AG20443 (cell line): ENCODE measurements around the gene IFITM2.

ENCODE experiments used
- DNase-seq: peaks from one replicate; pipeline ENCODE4 v3.0.0; 2012; ENCODE audit warnings: low spot score, mixed read lengths

IFITM2 gene

DNA sequence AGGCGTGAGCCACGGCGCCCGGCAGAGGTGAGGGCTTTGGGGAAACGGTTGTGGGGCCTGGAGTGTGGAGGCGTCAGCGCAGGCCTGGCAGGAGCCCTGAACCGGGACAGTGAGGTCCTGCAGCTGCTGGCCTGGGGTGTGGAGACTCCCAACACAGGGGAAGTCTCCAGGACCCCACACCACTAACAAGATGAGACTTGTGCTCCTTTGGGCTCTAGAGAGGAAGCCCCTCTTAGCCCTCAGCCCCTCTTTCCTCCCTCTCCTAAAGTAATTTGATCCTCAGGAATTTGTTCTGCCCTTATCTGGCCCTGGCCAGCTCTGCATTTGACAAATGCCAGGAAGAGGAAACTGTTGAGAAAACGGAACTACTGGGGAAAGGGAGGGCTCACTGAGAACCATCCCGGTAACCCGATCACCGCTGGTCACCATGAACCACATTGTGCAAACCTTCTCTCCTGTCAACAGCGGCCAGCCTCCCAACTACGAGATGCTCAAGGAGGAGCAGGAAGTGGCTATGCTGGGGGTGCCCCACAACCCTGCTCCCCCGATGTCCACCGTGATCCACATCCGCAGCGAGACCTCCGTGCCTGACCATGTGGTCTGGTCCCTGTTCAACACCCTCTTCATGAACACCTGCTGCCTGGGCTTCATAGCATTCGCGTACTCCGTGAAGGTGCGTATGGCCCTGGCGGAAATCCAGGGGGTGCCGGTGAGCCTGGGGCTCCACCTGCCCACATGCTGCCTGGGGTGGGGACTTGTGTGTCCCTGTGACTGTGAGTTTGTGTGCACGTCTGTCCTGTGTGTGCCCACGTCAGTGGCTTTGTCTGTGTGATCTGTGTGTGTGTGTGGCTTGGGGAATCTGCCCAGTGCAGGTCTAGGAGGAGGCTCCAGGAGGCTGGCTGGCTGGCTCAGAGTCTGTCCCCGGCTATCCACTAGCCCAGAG lies at the start of gene IFITM2:
Gene IFITM2 (plus strand): TSS at position 51 of the 943 bp plus-strand sequence. CDS start 377 bp downstream, at position 428.
- DNase-seq, result peak; percentile 72

DNA sequence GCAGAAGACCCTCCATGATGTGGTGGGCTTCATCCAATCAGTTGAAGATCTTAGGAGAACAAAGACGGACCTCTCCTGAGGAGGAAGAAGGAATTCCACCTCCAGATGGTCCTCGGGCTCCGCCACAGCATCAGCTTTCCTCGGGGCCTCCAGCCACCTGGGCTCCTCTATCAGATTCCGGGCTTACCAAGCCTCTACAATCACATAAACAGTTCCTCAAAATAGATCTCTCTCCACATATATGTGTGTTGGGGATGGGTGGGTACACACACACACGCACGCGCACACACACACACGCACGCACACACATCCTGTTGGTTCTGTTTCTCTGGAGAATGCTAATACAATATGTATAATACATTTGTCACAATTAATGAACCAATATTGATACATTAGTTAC lies 48.2 kb upstream of the IFITM2 start:
- no peak for DNase-seq

DNA sequence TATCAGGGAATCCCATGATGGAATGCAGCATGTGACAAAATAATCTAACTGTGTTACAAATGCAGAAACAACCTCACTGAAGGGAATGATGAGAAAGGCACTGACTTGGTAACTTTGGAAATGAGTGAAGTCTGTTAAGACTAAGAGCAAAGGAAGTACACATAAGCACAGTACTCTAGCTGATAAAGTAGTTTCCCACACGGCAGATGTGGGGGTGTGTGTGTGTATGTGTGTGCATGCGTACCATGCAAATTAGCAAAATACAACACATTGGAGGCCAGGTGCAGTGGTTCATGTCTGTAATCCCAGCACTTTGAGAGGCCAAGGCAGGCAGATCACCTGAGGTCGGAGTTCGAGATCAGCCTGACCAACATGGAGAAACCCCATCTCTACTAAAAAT lies 46.0 kb upstream of the IFITM2 start:
- no peak for DNase-seq

DNA sequence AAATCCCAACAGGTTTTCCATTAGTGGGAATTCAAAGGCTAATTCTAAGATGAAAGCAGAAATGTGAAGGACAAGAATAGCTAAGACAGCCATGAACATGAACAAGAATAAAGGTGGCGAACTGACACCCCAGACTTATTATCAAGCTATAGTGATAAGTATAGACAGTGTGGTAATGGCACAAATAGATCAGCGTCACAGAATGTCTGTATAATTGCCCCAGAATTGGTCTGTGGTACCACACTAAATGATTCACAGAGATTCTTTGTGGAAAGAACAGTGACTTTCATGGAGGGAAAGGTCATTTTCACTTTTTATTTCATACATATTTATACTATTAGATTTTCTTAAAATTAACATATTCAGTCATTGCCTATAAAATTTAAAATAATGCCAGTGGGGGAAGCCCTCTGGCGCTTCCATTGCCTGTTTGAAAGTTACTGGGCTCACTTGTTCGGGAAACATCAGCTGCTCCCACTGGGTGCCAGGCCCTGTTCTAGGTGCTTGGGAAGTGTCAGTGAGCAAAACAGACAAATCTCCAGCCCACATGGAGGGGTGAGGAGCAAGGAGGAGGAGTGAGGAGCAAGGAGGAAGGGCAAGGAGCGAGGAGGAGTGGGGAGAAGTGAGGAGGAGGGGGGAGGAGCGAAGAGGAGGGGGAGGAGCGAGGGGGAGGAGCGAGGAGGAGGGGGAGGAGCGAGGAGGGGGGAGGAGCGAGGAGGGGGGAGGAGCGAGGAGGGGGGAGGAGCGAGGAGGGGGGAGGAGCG lies 40.8 kb upstream of the IFITM2 start:
- DNase-seq, result no peak

DNA sequence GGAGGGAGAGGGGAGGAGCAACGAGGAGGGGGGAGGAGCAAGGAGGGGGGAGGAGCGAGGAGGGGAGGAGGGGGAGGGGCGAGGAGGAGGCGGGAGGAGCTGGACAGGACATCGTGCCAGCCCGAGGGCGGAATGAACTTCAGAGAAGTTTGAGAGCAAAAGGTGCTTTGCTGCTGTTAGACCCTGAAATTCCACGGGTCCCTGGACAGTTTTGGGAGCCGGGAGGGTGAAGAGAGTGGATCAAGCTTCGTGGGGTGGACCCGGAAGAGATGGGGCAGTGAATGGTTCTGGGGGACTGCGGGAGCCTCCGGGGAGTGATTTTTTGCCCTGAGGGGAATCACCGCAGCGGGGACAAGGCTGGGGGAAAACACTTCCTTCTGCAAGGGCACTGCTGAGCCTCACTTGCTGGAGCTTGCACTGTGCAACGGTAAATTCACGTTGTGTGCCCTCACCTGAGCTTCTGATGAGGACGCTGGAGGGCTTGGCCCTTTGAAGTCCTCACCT lies 40.1 kb upstream of the IFITM2 start:
- no peak for DNase-seq

DNA sequence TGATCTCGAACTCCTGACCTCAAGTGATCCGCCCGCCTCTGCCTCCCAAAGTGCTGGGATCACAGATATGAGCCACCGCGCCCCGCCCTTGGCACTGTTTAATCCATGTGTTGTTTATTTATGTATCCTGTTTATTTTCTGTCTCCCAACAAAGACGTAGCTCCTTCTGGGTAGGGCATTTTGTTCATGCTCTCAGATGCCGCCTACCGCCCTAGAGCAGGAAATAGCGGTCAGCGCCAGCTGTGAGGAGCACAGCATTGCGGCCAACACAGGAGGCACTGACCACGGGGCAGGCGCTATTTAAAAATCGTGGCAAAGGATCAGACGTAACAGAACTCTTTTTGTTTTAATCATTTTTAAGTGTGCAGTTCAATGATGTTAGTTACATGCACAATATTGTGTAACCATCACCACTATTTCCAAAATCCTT lies 38.9 kb upstream of the IFITM2 start:
- peak; percentile 73 for DNase-seq

DNA sequence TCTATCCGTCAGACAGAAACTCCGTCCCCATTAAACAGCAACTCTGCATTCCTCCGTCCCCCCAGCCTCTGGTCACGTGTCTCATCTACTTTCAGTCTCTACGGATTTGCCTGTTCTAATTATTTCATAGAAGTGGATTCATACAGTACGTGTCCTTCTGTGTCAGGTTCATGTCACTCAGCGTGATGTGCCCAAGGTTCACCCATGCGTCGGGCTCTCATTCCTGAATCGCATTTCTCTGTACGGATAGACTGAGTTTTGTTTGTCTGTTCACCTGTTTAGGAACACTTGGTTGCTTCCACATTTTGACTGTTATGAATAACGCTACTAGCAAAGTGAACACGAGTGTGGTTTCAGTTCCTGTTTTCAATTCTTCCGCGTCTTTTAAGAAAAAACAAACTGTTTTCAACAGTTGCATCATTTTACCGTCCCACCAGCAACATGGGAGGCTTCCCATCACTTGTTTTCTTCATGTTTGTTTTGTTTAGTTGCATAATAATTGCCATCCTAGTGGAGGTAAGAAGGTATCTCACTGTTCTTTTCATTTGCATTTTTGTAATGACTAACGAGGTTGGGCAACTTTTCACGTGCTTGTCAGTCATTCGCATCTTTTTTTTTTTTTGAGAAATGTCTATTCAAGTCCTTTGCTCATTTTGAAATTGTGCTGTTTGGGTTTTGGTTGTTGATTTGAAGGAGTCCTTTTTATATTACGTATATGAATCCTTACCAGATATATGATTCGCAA lies 38.3 kb upstream of the IFITM2 start:
- no peak for DNase-seq

DNA sequence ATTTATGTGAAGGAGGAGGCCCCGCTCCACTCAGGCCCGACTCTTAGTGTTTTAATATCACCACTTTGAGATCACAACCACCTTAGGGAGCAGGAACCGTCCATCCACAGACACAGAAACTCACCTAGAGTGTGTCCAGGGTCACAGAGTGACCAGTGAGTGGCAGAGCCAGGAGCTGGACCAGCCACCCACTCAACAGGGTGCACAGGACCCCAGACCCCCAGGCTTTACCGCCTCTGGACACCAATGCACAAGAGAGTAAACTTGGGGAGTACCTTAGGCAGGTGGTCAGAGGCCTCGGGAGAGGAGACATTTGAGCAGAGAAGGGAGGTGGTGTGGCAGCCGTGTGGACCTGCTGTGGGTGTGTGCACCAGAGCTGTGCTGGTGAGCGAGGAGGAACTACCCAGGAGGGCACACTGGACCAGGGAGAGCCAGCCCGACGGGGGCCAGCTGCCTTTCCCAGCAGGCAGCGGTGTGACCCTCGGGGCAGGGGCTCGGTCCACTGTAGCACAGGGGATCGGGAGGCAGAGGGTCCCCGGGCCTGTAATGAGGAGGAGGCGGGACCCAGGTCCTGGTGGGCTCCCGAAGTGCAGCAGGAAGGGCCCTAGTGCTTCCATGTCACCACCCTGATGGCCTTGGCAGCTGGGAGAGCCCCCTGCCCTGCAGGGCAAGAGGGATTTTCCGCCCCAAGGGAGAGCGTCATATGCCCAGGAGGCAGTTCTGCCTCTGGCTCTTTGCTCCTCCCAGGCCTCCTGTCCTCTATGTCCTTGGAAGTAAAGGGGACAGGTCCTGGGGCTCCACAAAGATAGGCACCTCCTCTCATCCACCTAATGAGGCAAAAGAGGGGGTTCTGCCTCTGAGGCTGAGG lies 36.9 kb upstream of the IFITM2 start:
- DNase-seq, result no peak

DNA sequence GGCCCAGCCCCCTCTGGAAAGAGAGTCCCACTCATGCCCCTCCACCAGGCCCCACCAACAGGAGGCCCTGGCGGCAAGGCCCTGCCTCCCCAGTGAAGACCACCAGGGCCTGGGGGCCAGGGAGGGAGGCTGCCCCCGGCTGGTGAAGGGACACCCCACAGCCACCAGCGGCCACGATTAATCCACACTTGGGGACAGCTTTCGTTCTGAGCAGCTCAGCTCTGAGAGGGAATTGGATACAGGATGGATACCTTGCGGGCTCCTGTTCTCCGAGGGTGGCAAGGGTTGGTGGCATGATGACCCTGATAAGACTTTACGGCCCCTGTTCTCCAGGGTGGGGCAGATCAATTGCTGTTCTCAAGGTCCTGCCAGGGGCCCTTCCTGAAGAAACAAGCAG lies 36.3 kb upstream of the IFITM2 start:
- no peak for DNase-seq

DNA sequence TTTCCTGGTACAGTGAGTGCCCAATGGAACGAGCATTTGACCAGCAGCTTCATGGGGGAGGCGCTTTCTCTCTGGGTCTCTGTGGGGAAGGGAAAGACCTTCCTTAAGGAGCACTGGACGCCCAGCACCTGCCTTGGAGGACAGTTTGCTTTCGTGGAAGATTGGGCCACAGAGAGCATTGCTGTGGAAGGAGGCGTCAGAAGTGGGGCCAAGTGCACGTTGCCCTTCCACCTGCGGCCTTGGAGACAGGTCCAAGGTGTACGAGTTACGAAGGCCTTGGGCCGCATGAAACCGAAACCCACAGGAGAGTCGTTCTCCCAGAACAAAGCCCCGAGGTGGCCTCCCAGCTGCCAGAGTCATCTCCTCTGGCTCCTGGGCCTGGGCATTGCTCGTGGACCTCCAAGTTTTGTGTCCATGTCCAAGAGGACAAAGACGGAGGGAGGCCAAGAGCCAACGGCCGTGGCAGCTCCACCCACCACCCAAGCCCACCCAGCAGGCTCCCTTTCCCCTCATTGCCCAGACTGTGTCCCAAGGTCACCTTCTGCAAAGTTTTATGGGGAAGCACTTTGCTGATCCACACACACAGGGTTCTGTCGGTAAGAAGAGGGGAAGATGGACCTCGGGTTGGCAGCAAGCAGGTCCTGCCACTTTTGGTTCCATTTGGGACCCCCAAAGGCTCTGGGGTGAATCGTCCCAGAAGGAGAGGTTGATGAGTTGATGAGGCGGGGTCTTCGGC lies 35.3 kb upstream of the IFITM2 start:
- no peak for DNase-seq

DNA sequence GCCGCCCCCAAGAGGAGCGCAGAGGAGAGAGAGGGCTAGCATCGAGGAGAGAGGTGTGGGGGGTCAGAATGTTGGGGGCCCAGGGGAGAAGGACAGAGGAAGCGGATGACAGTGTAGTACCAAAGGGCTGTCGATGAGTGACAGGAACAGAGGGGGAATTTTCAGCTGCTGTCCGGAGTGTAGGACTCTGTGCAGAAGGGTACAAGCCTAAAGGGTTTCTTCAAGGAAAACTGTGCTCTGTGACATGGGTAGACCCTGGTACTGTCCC lies 34.8 kb upstream of the IFITM2 start:
- DNase-seq, result no peak

DNA sequence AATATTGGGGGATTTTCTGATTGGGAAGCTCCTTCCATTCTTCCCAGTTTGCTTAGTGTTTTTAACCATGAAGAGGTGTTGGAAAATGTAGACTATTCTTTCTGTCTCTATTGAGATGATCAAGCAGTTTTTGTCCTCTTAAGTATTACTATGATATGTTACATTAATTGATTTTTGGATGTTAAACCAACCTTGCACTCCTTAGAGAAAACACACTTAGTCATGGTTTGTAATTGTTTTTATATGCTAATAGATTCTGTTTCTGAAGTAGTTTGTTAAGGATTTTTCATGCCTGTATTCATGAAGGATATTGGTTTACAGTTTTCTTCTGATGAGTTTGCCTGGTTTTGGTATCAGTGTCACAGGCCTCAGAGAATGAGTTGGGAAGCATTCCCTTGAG lies 31.4 kb upstream of the IFITM2 start:
- DNase-seq, result no peak

DNA sequence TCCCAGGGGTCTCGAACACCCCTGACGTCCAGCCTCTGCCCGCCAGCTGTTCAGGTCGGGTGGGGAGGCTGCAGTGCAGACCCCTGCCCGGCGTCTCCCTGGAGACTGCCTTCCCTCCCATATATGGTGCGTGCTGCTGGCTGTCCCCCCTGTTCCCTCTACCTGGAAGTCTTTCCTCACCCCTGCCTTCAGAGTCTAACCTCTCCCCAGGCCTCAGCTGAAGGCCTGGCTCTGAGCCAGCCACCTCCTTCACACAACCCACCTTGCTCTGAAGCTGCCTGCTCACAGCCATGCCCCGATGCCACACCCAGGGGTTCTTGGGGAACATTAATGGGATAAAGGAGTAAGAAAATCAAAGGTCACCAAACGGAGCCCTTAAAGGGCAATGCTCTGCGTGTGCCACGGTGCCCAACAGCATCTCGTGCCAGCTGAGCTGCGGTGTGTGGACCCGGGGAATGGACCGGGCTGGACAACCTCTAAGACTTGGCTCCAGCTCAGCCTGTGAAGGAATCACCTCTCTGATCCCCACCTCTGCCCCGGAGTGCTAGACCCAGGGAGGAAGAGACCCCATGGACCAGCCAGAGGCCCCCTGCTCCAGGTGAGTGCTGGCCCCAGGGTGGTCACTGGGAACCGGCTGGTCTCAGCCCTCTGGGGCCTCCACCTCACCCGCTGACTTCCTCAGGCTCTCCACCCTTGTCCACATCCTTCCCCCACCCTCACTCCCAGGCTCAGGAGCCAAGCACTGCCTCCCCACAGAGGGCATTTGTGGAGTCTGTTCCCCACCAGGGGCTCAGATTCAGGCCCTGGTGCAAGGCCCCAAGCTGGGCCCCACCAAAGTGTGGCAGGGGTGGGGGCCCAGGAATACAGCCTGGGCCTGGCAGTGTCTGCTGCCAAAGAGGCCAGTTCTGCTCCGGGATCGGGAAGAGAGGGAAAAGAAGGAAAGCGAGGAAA lies 29.3 kb upstream of the IFITM2 start, which contains the start of gene NLRP6:
Gene NLRP6 (plus strand): TSS at position 407 of the 951 bp plus-strand sequence. CDS start 163 bp downstream, at position 570.
- no peak for DNase-seq

DNA sequence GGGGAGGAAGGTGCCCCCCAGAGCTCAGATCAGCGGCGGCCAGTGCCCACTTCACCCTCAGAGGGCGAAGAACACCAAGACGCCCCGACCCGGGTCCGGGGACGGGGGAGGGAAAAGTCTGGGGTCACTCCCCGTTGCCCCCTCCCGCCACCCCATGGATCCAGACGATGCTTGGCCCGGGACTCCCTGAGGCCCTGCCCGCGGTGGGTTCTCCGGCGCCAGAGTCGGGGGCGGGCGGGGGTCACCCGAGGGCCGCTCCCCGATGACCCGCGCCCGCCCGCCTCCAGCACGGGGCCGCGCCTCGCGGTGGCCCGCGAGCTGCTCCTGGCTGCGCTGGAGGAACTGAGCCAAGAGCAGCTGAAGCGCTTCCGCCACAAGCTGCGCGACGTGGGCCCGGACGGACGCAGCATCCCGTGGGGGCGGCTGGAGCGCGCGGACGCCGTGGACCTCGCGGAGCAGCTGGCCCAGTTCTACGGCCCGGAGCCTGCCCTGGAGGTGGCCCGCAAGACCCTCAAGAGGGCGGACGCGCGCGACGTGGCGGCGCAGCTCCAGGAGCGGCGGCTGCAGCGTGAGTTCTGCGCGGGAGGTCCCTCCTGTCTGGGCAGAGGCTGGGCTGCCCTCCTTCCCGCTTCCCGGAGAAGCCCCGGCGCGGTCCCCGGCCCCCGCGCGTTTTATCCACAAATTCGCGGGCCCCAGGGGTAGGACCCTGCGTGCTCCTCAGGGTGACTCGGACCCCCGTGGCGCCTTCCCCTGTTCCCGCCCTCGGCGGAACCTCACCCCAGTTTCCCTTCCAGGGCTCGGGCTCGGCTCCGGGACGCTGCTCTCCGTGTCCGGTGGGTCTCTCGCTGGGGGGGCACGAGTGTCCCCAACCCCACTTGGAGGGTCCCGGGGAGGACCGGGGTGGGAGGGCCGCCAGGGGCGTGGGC lies 28.3 kb upstream of the IFITM2 start:
- DNase-seq, result no peak

DNA sequence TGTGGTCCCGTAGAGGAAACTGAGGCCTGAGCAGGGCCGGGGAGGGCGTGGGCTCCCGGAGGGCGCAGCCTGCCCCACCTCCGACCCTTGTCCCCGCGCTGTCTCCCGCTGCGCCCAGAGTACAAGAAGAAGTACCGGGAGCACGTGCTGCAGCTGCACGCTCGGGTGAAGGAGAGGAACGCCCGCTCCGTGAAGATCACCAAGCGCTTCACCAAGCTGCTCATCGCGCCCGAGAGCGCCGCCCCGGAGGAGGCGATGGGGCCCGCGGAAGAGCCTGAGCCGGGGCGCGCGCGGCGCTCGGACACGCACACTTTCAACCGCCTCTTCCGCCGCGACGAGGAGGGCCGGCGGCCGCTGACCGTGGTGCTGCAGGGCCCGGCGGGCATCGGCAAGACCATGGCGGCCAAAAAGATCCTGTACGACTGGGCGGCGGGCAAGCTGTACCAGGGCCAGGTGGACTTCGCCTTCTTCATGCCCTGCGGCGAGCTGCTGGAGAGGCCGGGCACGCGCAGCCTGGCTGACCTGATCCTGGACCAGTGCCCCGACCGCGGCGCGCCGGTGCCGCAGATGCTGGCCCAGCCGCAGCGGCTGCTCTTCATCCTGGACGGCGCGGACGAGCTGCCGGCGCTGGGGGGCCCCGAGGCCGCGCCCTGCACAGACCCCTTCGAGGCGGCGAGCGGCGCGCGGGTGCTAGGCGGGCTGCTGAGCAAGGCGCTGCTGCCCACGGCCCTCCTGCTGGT lies 27.5 kb upstream of the IFITM2 start:
- DNase-seq, result peak; percentile 70

DNA sequence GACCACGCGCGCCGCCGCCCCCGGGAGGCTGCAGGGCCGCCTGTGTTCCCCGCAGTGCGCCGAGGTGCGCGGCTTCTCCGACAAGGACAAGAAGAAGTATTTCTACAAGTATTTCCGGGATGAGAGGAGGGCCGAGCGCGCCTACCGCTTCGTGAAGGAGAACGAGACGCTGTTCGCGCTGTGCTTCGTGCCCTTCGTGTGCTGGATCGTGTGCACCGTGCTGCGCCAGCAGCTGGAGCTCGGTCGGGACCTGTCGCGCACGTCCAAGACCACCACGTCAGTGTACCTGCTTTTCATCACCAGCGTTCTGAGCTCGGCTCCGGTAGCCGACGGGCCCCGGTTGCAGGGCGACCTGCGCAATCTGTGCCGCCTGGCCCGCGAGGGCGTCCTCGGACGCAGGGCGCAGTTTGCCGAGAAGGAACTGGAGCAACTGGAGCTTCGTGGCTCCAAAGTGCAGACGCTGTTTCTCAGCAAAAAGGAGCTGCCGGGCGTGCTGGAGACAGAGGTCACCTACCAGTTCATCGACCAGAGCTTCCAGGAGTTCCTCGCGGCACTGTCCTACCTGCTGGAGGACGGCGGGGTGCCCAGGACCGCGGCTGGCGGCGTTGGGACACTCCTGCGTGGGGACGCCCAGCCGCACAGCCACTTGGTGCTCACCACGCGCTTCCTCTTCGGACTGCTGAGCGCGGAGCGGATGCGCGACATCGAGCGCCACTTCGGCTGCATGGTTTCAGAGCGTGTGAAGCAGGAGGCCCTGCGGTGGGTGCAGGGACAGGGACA lies 26.7 kb upstream of the IFITM2 start:
- no peak for DNase-seq
